ENCODE measurements around the gene DIABLO.

Gene DIABLO

GRCh38 chr12:122215771-122216170, 10.1 kb downstream of the DIABLO start:
- no peak for TF ChIP-seq TEAD4 (IDR thresholded peaks at IDR 0.05)
- TF ChIP-seq, protein P1, sequence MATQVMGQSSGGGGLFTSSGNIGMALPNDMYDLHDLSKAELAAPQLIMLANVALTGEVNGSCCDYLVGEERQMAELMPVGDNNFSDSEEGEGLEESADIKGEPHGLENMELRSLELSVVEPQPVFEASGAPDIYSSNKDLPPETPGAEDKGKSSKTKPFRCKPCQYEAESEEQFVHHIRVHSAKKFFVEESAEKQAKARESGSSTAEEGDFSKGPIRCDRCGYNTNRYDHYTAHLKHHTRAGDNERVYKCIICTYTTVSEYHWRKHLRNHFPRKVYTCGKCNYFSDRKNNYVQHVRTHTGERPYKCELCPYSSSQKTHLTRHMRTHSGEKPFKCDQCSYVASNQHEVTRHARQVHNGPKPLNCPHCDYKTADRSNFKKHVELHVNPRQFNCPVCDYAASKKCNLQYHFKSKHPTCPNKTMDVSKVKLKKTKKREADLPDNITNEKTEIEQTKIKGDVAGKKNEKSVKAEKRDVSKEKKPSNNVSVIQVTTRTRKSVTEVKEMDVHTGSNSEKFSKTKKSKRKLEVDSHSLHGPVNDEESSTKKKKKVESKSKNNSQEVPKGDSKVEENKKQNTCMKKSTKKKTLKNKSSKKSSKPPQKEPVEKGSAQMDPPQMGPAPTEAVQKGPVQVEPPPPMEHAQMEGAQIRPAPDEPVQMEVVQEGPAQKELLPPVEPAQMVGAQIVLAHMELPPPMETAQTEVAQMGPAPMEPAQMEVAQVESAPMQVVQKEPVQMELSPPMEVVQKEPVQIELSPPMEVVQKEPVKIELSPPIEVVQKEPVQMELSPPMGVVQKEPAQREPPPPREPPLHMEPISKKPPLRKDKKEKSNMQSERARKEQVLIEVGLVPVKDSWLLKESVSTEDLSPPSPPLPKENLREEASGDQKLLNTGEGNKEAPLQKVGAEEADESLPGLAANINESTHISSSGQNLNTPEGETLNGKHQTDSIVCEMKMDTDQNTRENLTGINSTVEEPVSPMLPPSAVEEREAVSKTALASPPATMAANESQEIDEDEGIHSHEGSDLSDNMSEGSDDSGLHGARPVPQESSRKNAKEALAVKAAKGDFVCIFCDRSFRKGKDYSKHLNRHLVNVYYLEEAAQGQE (IDR thresholded peaks at IDR 0.05; ENCODE audit: low read depth): no peak
- TF ChIP-seq, protein P2, sequence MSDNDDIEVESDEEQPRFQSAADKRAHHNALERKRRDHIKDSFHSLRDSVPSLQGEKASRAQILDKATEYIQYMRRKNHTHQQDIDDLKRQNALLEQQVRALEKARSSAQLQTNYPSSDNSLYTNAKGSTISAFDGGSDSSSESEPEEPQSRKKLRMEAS (IDR thresholded peaks at IDR 0.05): no peak
- TF ChIP-seq TAF1 (IDR thresholded peaks at IDR 0.05; ENCODE audit: low read depth): no peak
- TF ChIP-seq CREB1 (IDR thresholded peaks at IDR 0.05; ENCODE audit: low read depth): no peak
- TF ChIP-seq TCF12 (IDR thresholded peaks at IDR 0.05; ENCODE audit: low read depth): no peak

DNA sequence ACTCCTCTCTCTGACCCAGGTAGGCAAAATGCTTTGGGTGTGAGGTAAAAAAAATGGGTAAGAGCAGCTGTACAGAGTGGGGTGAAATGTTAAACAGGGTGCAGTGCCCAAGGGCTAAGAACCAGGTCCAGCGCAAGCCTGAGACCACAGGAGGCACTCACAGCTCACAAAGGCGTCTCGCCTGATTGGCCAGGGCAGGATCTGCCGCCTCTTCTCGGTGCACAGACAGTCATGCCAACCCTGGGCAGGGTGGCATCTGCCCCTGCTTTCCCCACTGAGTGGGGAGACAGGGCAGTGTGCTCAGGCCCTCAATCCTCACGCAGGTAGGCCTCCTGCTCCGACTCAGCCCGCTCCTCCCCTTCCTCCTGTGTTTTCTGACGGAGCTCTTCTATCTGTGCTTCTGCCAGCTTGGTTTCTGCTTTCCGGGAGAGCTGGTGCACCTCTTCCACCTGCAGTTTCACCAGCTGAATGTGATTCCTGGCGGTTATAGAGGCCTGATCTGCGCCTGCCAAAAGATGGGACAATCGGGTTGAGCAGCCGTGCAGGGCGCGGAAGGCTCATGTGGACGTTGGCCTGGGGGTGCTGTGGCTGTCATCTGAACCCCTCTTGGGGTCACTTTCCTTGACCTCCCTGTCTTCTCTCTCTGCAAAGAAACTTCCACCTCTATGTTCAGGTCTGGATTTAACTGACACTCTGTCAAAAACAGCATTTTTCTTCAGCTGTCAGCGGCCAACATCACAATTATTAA, 17.6 kb downstream of the DIABLO start:
- TF ChIP-seq TEAD4 (IDR thresholded peaks at IDR 0.05): no peak
- no peak for TF ChIP-seq RAD21 (IDR thresholded peaks at IDR 0.05; ENCODE audit: low read depth)
- no peak for TF ChIP-seq TCF12 (IDR thresholded peaks at IDR 0.05; ENCODE audit: low read depth)
- TF ChIP-seq, protein P3, sequence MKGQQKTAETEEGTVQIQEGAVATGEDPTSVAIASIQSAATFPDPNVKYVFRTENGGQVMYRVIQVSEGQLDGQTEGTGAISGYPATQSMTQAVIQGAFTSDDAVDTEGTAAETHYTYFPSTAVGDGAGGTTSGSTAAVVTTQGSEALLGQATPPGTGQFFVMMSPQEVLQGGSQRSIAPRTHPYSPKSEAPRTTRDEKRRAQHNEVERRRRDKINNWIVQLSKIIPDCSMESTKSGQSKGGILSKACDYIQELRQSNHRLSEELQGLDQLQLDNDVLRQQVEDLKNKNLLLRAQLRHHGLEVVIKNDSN (IDR thresholded peaks at IDR 0.05): no peak
- no peak for TF ChIP-seq NFIC (IDR thresholded peaks at IDR 0.05)
- TF ChIP-seq, protein P2 (IDR thresholded peaks at IDR 0.05): no peak
- no peak for TF ChIP-seq TAF1 (IDR thresholded peaks at IDR 0.05; ENCODE audit: low read depth)
- TF ChIP-seq ZBTB7A (IDR thresholded peaks at IDR 0.05; ENCODE audit: low read depth): no peak
- TF ChIP-seq, protein P1 (IDR thresholded peaks at IDR 0.05; ENCODE audit: low read depth): no peak
- TF ChIP-seq CEBPB (IDR thresholded peaks at IDR 0.05): no peak
- TF ChIP-seq YY1 (IDR thresholded peaks at IDR 0.05; ENCODE audit: low read depth): no peak
- TF ChIP-seq EP300 (IDR thresholded peaks at IDR 0.05; ENCODE audit: borderline replicate concordance): no peak
- TF ChIP-seq EGR1 (IDR thresholded peaks at IDR 0.05): no peak
- no peak for TF ChIP-seq CREB1 (IDR thresholded peaks at IDR 0.05; ENCODE audit: low read depth)
- no peak for TF ChIP-seq FOXM1 (IDR thresholded peaks at IDR 0.05; ENCODE audit: borderline replicate concordance, low read depth)

- TF ChIP-seq TAF1 (IDR thresholded peaks at IDR 0.05; ENCODE audit: low read depth): no peak
- TF ChIP-seq, protein P1 (IDR thresholded peaks at IDR 0.05; ENCODE audit: low read depth): no peak
- TF ChIP-seq EP300 (IDR thresholded peaks at IDR 0.05; ENCODE audit: borderline replicate concordance): no peak
- TF ChIP-seq CREB1 (IDR thresholded peaks at IDR 0.05; ENCODE audit: low read depth): no peak
- TF ChIP-seq CEBPB (IDR thresholded peaks at IDR 0.05): no peak
- no peak for TF ChIP-seq YY1 (IDR thresholded peaks at IDR 0.05; ENCODE audit: low read depth)
- no peak for TF ChIP-seq NFIC (IDR thresholded peaks at IDR 0.05)
- TF ChIP-seq TEAD4 (IDR thresholded peaks at IDR 0.05): no peak
- no peak for TF ChIP-seq TCF12 (IDR thresholded peaks at IDR 0.05; ENCODE audit: low read depth)
- TF ChIP-seq EGR1 (IDR thresholded peaks at IDR 0.05): no peak
- TF ChIP-seq, protein P2 (IDR thresholded peaks at IDR 0.05): no peak
- TF ChIP-seq RAD21 (IDR thresholded peaks at IDR 0.05; ENCODE audit: low read depth): no peak
- no peak for TF ChIP-seq ZBTB7A (IDR thresholded peaks at IDR 0.05; ENCODE audit: low read depth)
- TF ChIP-seq, protein P3 (IDR thresholded peaks at IDR 0.05): no peak
- TF ChIP-seq FOXM1 (IDR thresholded peaks at IDR 0.05; ENCODE audit: borderline replicate concordance, low read depth): no peak
Observed at GRCh38 chr12:122207391-122207790, 18.5 kb downstream of the DIABLO start.

GRCh38 chr12:122206976-122207375, 18.9 kb downstream of the DIABLO start:
- no peak for TF ChIP-seq TEAD4 (IDR thresholded peaks at IDR 0.05)
